GM13977 (cell line): Measurements from ENCODE around the gene CDKN1B.

ENCODE experiments used
- DNase-seq: peaks from one replicate; pipeline ENCODE4 v3.0.0; 2012; ENCODE audit warnings: low spot score
- in situ Hi-C: fragments of 300-500 bp; cut with MboI; formaldehyde crosslinking; loops from one replicate; pipeline ENCODE4 v1.12.0; 2022; ENCODE audit warnings: low sequenced_read_pairs, low pct_unique_long_range_greater_than_20kb, mixed read lengths, inconsistent platforms; ENCODE audit not compliant: unreplicated experiment
- TF ChIP-seq, protein P1 (sequence below): IDR thresholded peaks from 2 replicates; pipeline ENCODE4 v1.5.1; 2012; ENCODE audit warnings: mild to moderate bottlenecking, control low read depth; ENCODE audit not compliant: insufficient read depth; ENCODE audit errors: extremely low read depth, missing control alignments

CDKN1B gene

DNA sequence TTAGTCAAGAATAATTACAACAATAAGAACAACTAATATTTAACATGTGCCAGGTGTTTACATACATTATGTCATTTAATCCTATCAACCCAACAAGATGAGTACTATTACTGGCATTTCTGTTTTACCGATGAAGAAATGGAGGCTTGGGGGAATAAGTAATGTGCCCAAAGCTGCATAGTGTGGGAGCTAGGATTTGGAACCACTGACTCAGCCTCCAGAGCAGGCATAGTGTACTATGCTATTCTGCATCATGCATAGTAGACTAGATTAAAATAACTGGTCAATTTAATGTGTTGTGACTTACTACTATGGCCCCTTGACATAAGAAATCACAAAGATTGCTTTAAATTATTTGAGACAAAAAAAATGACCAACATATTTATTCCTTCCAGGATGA is 30.7 kb upstream of the CDKN1B start:
- no peak for DNase-seq
- in situ Hi-C loops, result no loop called here
- TF ChIP-seq, protein P1, sequence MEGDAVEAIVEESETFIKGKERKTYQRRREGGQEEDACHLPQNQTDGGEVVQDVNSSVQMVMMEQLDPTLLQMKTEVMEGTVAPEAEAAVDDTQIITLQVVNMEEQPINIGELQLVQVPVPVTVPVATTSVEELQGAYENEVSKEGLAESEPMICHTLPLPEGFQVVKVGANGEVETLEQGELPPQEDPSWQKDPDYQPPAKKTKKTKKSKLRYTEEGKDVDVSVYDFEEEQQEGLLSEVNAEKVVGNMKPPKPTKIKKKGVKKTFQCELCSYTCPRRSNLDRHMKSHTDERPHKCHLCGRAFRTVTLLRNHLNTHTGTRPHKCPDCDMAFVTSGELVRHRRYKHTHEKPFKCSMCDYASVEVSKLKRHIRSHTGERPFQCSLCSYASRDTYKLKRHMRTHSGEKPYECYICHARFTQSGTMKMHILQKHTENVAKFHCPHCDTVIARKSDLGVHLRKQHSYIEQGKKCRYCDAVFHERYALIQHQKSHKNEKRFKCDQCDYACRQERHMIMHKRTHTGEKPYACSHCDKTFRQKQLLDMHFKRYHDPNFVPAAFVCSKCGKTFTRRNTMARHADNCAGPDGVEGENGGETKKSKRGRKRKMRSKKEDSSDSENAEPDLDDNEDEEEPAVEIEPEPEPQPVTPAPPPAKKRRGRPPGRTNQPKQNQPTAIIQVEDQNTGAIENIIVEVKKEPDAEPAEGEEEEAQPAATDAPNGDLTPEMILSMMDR, result no peak

DNA sequence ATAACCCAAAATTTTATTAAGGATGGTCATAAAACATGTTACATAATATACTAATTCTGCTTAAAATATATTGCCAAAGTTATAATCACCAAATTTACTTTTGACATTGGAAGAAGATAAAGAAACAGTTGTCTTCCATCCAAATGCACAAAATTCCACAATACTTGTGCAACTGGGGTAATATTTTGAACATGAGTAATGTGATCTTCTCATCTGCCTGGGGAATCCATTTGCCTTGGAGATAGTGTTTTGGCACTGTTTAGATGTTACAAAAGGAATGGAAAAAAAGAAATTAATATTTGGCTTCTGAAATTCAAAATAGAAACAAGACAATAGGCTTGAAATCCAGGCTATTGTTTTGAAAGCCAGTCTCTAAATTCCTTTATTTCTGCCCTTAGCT is 30.2 kb upstream of the CDKN1B start:
- DNase-seq, result no peak

DNA sequence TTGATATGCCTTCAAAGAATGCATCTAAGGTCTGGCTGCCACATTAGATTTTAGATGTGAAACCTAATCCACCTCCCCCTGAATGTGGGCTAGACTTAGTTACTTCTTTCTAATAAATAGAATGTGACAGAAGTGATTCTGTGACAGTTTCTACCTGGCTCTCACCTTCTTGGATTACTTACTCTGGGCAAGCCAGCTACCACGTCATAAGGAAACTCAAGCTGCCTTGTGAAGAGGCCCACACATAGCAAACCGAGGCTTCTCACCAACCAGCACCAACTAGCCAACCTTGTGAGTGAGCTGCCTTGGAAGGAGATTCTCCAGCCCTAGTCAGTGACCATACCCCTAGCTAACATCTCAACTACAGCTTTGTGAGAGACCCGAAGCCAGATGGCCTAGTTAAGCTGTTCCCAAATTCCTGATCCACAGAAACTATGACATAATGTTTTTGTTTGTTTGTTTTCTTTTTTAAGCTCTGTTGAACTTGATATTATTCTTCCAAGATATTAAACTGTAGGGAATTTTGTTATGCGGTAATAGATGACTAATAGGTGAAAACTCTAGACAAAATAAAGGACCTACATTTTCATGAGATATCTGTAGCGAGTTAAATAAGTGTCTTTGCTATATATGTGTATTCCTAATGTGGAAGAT is 27.4 kb upstream of the CDKN1B start:
- TF ChIP-seq, protein P1, result no peak
- DNase-seq, result no peak
- in situ Hi-C loops, result no loop called here

More for the DNA sequence above, 30.2 kb upstream of the CDKN1B start:
- in situ Hi-C loops, result no loop called here
- TF ChIP-seq, protein P1, result no peak

DNA sequence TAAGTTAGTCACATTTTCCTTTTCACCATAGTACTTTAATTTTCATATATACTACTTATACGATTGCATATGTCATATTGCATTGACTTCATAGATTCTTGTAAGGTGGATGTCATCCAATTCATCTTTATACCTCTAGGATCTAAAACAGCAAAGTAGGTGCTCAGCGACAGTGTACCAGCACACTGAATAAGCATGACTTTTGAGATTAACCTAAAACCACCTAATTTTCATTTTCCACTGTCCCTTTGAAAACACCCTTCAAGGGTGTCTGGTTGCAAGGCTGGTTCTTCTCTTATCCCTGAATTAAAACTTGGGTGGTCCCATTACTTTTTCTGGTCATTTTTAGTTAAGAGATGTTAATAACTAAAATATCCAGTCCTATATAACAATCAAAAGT is 25.6 kb upstream of the CDKN1B start:
- TF ChIP-seq, protein P1, result no peak
- DNase-seq, result no peak
- in situ Hi-C loops, result no loop called here

DNA sequence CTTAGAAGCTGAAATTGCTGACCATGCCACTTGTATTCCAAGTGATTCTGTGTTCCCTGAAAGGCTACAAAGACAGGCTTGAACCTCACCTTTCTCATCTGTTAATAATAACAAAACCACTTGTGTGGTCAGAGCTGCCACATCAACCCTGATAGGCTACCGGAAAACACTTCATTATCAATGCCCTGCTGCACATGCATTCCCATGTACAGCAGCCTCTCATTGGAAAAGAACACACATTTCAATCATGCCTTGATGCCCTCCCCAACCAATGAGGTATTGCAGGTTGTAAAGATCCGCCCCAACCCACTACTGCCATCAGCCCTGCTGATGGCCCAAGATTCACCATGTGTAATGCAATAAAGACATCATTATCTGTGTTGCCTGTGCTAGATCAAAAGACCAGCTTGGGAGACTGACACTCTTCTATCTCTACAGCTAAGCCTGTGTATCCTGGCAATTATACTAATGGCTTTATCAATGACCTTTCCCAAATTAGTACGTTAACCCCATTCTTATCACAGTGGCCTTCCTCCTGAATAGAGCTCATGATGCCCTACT is 24.0 kb upstream of the CDKN1B start:
- TF ChIP-seq, protein P1, result no peak
- DNase-seq, result no peak
- in situ Hi-C loops, result no loop called here

DNA sequence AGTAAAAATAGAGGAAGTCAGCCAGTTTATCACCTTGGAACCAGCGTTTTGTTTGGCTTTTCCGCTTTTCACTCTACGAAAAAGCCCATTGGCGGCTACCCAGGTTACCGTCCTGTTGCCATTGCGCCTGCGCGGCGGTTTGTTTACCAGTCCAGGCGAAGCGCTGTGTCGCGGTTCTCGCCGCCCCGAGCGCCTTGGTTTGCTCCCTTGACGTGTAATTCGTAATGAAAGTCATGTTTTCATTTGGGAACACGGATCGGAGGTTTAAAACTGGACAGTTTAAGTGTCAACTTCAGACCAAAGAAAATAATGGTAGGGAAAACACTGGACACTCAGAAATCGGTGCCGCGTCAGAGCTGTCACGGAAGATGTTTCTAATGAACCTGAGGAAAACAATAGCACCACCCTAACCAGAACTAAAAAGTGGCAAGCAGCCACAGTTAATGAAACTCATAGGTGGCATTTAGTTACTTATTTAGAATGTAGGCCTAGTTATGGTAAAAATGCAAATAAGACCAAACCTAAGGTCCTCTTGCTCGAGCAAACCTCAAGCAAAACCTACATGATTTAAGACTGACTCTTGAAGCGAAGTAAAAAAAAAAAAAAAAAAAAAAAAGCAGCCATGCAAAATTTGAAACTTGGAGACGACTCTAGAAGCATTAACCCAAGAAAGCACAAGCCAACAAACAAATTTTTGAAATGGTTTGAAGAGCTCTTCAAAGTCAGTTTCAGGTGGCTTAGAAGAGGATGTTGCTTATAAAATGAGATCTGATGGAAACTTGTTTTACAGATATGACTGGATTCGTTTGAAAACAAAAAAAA is 20.4 kb upstream of the CDKN1B start:
- in situ Hi-C loops, result no loop called here
- TF ChIP-seq, protein P1, result no peak
- DNase-seq, result peak; percentile 70
